GM18517 (cell line): ENCODE results near the gene ATG13.
A peak's percentile ranks its signal among the peaks of the same experiment; 100 is the strongest.
"Not testable (repeated sequence)": the region's sequence is repeated elsewhere in the genome, so short reads cannot be mapped to it uniquely, and the experiment has no call there.

ENCODE experiments used
- ATAC-seq: cut with Tn5 transposase; IDR thresholded peaks from one replicate; pipeline ENCODE4 v1.9.1; 2021; ENCODE audit warnings: mild to moderate bottlenecking, moderate library complexity; ENCODE audit not compliant: unreplicated experiment

Gene ATG13

GRCh38 chr11:46694607-46695006, 77.3 kb downstream of the ATG13 start:
- ATAC-seq: no peak

GRCh38 chr11:46695345-46696211, 78.2 kb downstream of the ATG13 start:
- ATAC-seq: no peak

GRCh38 chr11:46696212-46696558, 78.8 kb downstream of the ATG13 start:
- no peak for ATAC-seq

GRCh38 chr11:46697303-46697702, 80.0 kb downstream of the ATG13 start:
- ATAC-seq: no peak

GRCh38 chr11:46697723-46698122, 80.4 kb downstream of the ATG13 start:
- no peak for ATAC-seq

- no peak for ATAC-seq
Observed at GRCh38 chr11:46698597-46698996, 81.2 kb downstream of the ATG13 start.

- ATAC-seq: peak; percentile 89
Observed at GRCh38 chr11:46700241-46701077, 83.1 kb downstream of the ATG13 start, which contains the start of the genes ARHGAP1 and ZNF408. TSS of gene ARHGAP1 (minus strand) at chr11:46700619. CDS start at chr11:46696107, 4,512 bp downstream. TSS of gene ZNF408 (plus strand) at chr11:46701031. CDS start at chr11:46701048, 17 bp downstream.

- no peak for ATAC-seq
Observed at GRCh38 chr11:46701078-46701654, 83.8 kb downstream of the ATG13 start.

GRCh38 chr11:46705070-46705688, 87.8 kb downstream of the ATG13 start:
- no peak for ATAC-seq

GRCh38 chr11:46706886-46707285, 89.5 kb downstream of the ATG13 start:
- no peak for ATAC-seq

- ATAC-seq: not testable (repeated sequence)
Observed at GRCh38 chr11:46709351-46709750, 92.0 kb downstream of the ATG13 start.

GRCh38 chr11:46710821-46711269, 93.5 kb downstream of the ATG13 start:
- no peak for ATAC-seq

- no peak for ATAC-seq
Observed at GRCh38 chr11:46711303-46711702, 94.0 kb downstream of the ATG13 start.

GRCh38 chr11:46712874-46713576, 95.7 kb downstream of the ATG13 start:
- no peak for ATAC-seq

- ATAC-seq: not testable (repeated sequence)
Observed at GRCh38 chr11:46717825-46718154, 100.4 kb downstream of the ATG13 start.

- no peak for ATAC-seq
Observed at GRCh38 chr11:46718155-46719019, 101.0 kb downstream of the ATG13 start.

- no peak for ATAC-seq
Observed at GRCh38 chr11:46719048-46719542, 101.7 kb downstream of the ATG13 start, which contains the start of gene F2. TSS of gene F2 (plus strand) at chr11:46719213. CDS start at chr11:46719236, 23 bp downstream.

GRCh38 chr11:46719543-46720218, 102.3 kb downstream of the ATG13 start:
- ATAC-seq: no peak

GRCh38 chr11:46721286-46721685, 103.9 kb downstream of the ATG13 start:
- no peak for ATAC-seq
